HG02938 (cell line): ENCODE measurements around the gene GRIK4.

Experiments used
- ATAC-seq: cut with Tn5 transposase; IDR thresholded peaks from one replicate; pipeline ENCODE4 v1.9.1; 2021; ENCODE audit warnings: mild to moderate bottlenecking, moderate library complexity; ENCODE audit not compliant: unreplicated experiment

Gene GRIK4

DNA sequence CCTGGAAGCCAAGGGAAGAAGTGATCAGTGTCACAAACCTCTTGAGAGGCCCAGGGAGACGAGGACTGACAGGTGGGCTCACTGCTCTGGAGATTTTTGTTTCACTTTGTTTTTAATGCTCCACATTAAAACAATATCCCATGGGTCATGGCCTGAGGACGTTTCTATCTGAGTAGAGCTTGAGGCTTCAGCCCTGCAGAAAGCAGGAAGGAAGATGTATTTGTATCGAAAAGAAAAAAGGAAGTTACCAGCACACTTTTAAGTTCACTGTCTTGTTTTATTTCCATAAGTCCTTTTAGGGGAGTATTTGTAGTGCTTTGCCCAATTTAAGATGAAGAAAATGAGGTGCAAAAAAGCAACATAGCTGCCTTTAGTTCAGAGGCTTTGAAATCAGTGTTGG lies 191.1 kb downstream of the GRIK4 start:
- ATAC-seq: no peak

DNA sequence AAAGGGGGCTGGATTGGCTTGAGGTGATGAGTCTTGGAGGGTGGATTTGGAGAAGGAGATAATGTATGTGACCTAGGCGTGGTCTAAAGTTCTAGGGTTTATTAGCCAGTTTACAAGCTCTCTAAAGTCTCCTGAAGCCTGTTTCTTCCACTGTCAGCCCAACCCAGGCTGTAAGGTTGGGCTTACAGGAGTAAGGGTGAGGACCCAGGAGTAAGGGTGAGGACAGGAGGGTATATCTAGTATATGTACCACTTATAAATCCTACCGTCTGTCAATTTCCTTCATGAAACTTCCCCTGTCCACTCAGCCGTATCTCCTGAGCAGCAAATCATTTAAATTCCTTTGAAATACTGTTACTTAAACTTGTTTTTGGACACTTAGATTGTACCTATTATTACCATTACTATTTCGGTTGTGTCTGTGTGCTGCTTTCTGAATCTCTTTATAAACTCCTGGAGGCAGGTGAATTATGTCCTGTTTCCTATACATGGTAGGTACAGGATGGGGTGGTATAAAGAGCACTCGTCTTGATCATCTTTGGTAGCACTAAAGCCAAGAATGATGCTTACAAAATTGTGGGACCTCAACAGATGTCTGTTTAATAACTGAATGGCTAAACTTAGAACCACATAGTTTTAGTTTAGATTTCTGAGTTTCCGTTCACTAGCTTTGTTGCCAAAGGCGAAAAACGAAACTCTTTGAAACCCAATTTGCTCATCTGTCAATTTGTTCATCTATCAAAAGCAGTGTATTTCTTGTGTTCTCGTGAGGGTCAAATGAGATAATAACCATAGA lies 192.0 kb downstream of the GRIK4 start:
- ATAC-seq: no peak

- no peak for ATAC-seq
Observed at GRCh38 chr11:120704256-120704750, 192.8 kb downstream of the GRIK4 start.

DNA sequence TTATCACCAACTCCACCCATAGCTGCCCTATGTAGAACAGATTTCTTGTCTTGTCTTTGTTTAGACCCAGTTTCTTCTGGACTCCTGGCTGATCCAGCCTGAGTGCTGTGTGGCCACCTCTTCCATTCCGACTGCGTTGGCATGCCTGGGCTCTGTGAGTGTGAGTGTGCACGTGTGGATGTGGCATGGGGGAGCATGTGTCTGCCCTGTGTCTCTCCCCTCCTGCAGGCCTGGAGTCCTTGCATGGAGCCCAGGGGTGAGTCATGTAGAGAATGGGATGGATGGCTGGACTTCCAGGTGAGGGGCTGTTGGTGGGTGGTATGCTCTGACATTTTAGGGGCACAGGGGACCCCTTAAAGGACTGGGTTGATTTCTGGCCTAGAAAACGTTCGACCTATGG lies 194.7 kb downstream of the GRIK4 start:
- no peak for ATAC-seq

- no peak for ATAC-seq
Observed at GRCh38 chr11:120707098-120707497, 195.6 kb downstream of the GRIK4 start.

GRCh38 chr11:120707663-120708062 lies 196.1 kb downstream of the GRIK4 start:
- no peak for ATAC-seq

DNA sequence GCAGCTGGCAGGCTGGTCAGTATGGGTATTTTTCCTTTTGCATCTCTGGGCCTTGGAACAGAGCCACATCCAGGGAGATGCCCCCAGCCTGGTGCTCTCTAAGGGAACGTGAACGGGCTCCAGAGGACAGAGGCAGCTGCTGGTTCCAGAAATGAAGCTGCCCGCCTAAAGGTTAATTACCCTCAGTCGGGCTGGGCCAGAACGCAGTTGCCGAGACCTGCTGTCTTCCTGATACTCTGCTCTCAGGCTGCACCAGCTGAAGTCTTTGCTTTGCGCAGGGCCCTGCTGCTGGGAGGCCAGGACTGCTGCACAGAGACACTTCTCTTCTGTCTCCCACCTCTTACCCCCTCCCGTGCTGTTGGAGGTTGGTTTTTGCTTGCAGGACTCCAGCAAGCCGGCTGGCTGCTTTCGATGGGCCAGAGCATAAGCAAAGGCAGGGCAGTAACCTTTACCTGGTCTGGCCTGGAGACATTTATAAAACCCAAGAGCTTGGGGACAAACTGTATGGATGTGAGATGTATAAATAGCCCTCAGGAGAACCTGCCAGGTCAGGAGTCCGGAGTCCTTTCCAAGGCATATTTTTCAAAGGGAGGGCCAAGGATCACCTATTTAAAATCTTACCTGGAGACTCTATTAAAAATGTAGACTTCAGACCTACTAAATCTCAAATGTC lies 197.1 kb downstream of the GRIK4 start:
- ATAC-seq: no peak

GRCh38 chr11:120709808-120710207 lies 198.3 kb downstream of the GRIK4 start:
- peak; percentile 79 for ATAC-seq

DNA sequence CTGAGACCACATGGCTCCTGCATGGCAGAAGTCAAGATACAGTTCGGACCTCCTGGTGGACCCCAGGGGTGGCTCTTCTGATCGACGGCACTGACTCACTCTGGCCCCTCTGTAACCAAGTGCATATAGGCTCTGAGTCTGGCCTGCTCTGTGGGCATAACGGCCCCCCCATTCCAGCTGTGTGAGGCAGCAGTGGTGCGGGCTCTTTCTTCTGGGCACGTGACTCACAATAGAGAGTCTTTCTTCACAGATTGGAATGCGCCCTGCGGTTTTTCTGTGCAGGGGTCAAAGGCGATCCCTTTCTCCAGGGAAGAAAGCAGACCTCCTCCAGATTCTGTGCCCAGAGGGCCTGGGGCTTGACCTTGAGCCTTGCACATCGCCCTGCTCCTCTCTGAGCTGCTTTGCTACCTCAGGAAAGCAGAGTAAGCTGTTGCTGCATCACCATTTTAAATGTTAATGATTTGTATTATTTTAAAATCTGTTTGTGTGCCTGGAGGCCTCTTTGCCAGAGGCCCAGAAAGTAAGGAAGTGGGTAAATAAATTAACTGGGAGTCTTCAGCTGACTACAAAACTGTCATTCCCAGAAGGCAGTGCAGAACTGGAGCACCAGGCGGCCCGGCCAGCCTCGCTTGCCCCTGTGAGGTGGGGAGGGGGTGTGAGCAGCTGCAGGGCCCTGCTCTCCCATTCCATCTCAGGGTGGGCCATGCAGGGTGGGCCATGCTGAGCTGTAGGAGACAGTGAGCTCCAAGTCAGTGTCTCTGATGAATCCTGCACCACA lies 199.0 kb downstream of the GRIK4 start:
- peak; percentile 12 for ATAC-seq

GRCh38 chr11:120712014-120712413 lies 200.5 kb downstream of the GRIK4 start:
- ATAC-seq: no peak

GRCh38 chr11:120712881-120713280 lies 201.3 kb downstream of the GRIK4 start:
- ATAC-seq: no peak

- ATAC-seq: no peak
Observed at GRCh38 chr11:120713296-120713695, 201.7 kb downstream of the GRIK4 start.

GRCh38 chr11:120714438-120714837 lies 202.9 kb downstream of the GRIK4 start:
- no peak for ATAC-seq

GRCh38 chr11:120715239-120715638 lies 203.7 kb downstream of the GRIK4 start:
- no peak for ATAC-seq

DNA sequence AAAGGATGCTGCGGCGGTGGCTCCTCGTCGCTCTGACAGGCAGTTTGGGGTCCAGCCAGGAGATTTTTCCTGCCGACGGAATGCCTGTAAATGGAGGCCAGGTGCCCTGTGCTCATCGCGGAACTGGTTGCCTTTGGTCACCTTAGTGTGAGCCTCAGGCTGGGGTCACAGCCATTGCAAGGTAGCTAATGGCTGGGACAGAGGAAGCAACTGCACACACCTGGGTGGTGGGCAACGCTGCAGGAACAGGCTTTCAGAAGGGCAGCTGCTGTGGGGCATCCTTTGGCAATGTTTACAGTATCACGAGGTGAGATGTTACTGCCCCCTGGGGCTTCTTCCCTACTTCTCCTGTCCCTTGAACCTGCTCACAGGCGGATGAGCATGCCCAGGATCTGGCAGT lies 205.5 kb downstream of the GRIK4 start:
- no peak for ATAC-seq

GRCh38 chr11:120717623-120718022 lies 206.1 kb downstream of the GRIK4 start:
- no peak for ATAC-seq

DNA sequence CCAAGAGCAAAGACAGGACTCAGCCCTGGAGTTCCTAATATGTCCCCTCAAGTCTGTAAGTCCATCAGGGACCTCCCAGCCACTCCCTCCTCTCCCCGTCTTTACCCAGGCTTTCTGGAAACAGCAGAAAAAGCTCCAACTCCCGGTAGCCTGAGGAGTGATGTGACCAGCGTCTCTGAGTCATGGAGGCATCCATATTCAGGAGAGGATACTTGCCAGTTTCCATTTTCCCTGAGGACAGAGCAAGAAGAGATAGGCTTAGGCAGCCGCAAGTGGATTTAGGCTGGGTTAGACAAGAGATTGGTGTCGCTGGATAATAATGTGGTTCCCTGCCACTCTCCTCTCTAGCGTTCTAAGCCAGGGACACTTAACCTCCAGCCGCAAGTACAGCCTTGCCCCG lies 206.6 kb downstream of the GRIK4 start:
- ATAC-seq: no peak

DNA sequence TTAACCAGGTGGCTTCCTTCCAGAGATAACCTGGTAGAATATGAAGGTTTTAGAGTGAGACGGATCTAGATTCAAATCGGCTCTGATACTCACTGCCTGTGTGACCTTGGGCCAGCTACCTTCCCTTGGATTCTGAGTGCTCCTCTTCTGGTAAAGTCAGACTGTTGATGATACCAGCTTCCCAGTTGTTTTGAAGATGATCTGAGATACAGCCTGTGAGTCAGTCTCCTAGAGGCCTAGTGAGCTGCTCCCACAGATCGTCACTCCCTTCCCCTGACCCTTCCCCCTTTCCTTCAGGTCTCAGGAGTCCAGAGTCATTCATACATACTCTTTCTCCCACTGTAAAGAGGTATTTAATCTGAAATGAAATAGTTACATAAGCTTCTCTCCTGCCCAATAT lies 207.8 kb downstream of the GRIK4 start:
- no peak for ATAC-seq

- ATAC-seq: no peak
Observed at GRCh38 chr11:120720760-120721159, 209.2 kb downstream of the GRIK4 start.

GRCh38 chr11:120722524-120722923 lies 211.0 kb downstream of the GRIK4 start:
- no peak for ATAC-seq

DNA sequence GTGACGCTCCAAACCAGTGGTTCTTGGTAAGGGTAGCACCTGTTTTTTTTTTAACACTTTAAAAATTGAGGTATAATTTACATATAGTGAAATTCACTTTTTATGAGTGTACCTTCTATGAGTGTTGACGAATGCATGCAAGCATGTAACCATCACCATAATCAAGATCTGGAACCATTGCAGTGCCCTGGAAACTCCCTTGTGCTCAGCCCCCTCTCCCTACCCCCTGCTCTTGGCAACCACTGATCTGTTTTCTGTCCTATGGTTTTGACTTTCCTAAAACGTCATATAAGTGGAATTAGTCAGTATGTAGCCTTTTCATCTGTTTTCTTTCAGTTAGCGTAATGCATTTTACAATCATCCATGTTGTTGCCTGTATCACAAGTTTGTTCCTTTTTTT lies 212.2 kb downstream of the GRIK4 start:
- ATAC-seq: no peak

DNA sequence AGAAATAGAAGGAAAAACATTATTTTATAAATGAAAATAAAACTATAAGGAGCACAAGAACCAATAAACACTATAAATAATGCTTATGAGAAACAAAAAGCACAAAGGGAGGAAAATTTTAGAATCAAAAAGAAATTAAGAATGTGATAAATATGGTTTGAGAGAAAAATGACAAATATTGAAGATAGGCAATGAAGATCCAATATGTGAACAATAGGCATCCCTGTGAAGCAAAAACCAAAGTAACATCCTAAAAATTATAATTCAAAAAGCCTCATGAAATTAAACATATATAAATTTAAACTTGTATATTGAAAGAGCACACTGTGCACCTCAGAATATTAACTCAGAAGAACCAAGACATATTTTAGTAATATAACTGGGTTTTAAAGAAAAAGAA lies 216.2 kb downstream of the GRIK4 start:
- no peak for ATAC-seq
